ENCODE results near the gene CDH4.

- TF ChIP-seq USF2 (IDR thresholded peaks at IDR 0.05; ENCODE audit: low read depth, low read length) (no peak), CTCF (conservative IDR thresholded peaks at IDR 0.05; ENCODE audit: low read depth, low read length) (no peak), RAD21 (IDR thresholded peaks at IDR 0.05; ENCODE audit: low read length) (no peak), ELK1 (IDR thresholded peaks at IDR 0.05; ENCODE audit: borderline replicate concordance, low read depth, low read length) (no peak), POLR2A (IDR thresholded peaks at IDR 0.05; ENCODE audit: low read depth, low read length) (no peak), RCOR1 (IDR thresholded peaks at IDR 0.05; ENCODE audit: insufficient replicate concordance, low read length) (no peak), RFX5 (IDR thresholded peaks at IDR 0.05; ENCODE audit: low read depth, low read length) (no peak), MXI1 (IDR thresholded peaks at IDR 0.05; ENCODE audit: borderline replicate concordance, low read depth, low read length) (no peak), NFE2L2 (IDR thresholded peaks at IDR 0.05; ENCODE audit: low read depth, low read length) (no peak), SMC3 (IDR thresholded peaks at IDR 0.05; ENCODE audit: low read depth, low read length) (no peak), BHLHE40 (IDR thresholded peaks at IDR 0.05; ENCODE audit: low read depth, low read length) (no peak), CEBPB (IDR thresholded peaks at IDR 0.05; ENCODE audit: low read depth, low read length) (no peak), FOS (IDR thresholded peaks at IDR 0.05; ENCODE audit: low read depth, low read length) (no peak), MAZ (IDR thresholded peaks at IDR 0.05; ENCODE audit: borderline replicate concordance, low read depth, low read length) (no peak)
Measured at GRCh38 chr20:61581825-61582188, 329.7 kb downstream of the CDH4 start.

All from IMR-90 (cell line).